Caco-2 (cell line): ENCODE results near the gene EPHB3. TPM values are rescaled to one million over a fixed set of nuclear protein-coding genes. Genes with fewer than 3 reads are reported as not detected.
A peak's percentile ranks its signal among the peaks of the same experiment; 100 is the strongest.

Source experiments
- BruUV-seq: library from RNA; stranded (reverse); fragments of 400-500 nt; replicated peaks from 2 replicates; lab custom pipeline; 2021; lab: Mats Ljungman, UMichigan
- CTCF ChIA-PET: fragments of 300-600 bp; sonication (Branson Sonifier 250); formaldehyde crosslinking; loops from one replicate; lab custom pipeline; 2022; ENCODE audit warnings: antibody characterized with exemption; lab: Charles Lee
- POLR2A ChIA-PET: fragments of 300-600 bp; sonication (Branson Sonifier 250); formaldehyde crosslinking; loops from one replicate; lab custom pipeline; 2022; ENCODE audit warnings: antibody characterized with exemption; lab: Charles Lee
- DNase-seq, 2 experiments: peaks; one replicate each; pipeline versions ENCODE4 v3.0.0 to v3.0.0-alpha.2; 2020 to 2022
- H3K27me3 ChIP-seq: replicated peaks from 2 replicates; pipeline ENCODE4 v1.6.0; 2011; ENCODE audit warnings: low read length; ENCODE audit not compliant: control insufficient read depth, insufficient read depth
- H3K36me3 ChIP-seq: 2 replicates; pipeline ENCODE4 v1.5.1; 2011; ENCODE audit warnings: low read length; ENCODE audit not compliant: control insufficient read depth, insufficient read depth
- H3K4me1 ChIP-seq: fragments of 250-450 bp; sonication (Bioruptor Pico); 2 replicates; pipeline ENCODE4 v1.5.1; 2020; ENCODE audit warnings: mild to moderate bottlenecking
- H3K4me3 ChIP-seq: 2 replicates; pipeline ENCODE4 v1.5.1; 2011; ENCODE audit warnings: low read depth, mild to moderate bottlenecking, control low read depth, low read length
- H3K9me3 ChIP-seq: fragments of 250-450 bp; sonication (Bioruptor Pico); 2 replicates; pipeline ENCODE4 v1.5.1; 2020; ENCODE audit warnings: mild to moderate bottlenecking, moderate library complexity
- H3K27ac Mint-ChIP-seq: one replicate; pipeline ENCODE4 v1.8.0; 2022; ENCODE audit warnings: mixed read lengths; ENCODE audit not compliant: unreplicated experiment
- H3K27me3 Mint-ChIP-seq: one replicate; pipeline ENCODE4 v1.8.0; 2022; ENCODE audit warnings: mixed read lengths; ENCODE audit not compliant: insufficient read depth, unreplicated experiment
- H3K36me3 Mint-ChIP-seq: one replicate; pipeline ENCODE4 v1.8.0; 2022; ENCODE audit warnings: mild to moderate bottlenecking, mixed read lengths; ENCODE audit not compliant: insufficient read depth, unreplicated experiment
- H3K4me1 Mint-ChIP-seq: one replicate; pipeline ENCODE4 v1.8.0; 2022; ENCODE audit warnings: low read depth, mixed read lengths; ENCODE audit not compliant: unreplicated experiment
- H3K4me3 Mint-ChIP-seq: one replicate; pipeline ENCODE4 v1.8.0; 2022; ENCODE audit warnings: mild to moderate bottlenecking, moderate library complexity, mixed read lengths; ENCODE audit not compliant: unreplicated experiment
- H3K9me3 Mint-ChIP-seq: one replicate; pipeline ENCODE4 v1.8.0; 2022; ENCODE audit warnings: mixed read lengths; ENCODE audit not compliant: unreplicated experiment
- intact Hi-C: fragments of 100-400 bp; cut with micrococcal nuclease; formaldehyde crosslinking; loops from one replicate; pipeline ENCODE4 v1.10.0; 2022; ENCODE audit not compliant: unreplicated experiment
- total RNA-seq: library from RNA; stranded (reverse); gene quantifications from 2 replicates; pipeline ENCODE4 v1.2.3, GENCODE V29; 2022
- TF ChIP-seq, protein P1 (sequence below), 2 experiments: fragments of 200-600 bp in 1 of 2; IDR thresholded peaks; 1 replicate in 1 of 2; 2 replicates in 1 of 2; pipeline versions ENCODE4 v1.5.1 to v1.8.0; 2011 to 2022; ENCODE audit warnings: antibody characterized with exemption in 1 of 2, control low read depth in 1 of 2, inconsistent platforms in 1 of 2, low read depth in 1 of 2, low read length in 1 of 2, mild to moderate bottlenecking in 1 of 2, moderate library complexity in 1 of 2; ENCODE audit not compliant: insufficient read depth in 1 of 2, severe bottlenecking in 1 of 2, unreplicated experiment in 1 of 2

The EPHB3 gene
- total RNA-seq, 1 experiment from 2014 or later = 5.6 TPM

DNA sequence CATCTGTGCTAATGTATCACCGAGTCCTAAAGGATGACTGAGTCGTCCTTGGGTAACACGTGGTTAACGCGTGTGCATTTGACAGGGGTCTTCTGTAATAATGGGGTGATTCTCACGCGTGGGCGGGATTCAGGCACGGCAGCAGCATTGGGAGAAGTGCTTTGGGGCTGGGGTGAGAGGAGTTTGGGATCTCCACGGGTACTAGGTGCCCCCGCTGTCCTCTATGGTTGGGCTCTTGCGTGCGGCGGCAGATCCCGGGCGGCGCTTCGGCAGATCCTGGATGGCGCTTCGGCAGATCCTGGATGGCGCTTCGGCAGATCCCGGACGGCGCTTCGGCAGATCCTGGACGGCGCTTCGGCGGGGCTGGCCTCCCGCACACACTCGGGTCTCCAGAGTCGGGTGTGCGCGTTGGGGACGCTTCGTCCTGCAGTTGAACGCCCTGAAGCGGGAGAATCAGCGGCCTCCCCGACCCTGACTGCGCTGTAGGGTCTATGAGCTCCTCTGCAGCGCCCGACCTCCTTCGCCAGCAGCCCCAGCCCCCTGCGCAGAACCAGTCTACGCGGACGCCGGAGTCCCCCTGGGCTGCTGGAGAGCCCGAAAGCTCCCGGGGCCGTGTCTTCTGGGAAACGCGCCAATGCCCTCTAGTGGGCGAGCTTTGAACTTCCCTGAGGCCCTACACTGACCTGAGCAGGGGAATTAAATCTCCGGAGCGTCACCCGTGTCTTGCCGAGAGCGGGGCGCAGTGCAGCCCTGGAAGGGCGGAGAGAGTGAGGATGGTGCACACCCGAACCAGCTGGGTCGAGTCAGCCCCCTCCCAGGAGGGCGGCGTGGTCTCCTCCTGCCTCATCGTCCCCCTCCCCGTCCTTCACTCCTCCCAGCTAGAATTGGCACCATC is 48.1 kb upstream of the EPHB3 start:
- no TSS peak for BruUV-seq
- Histone ChIP-seq H3K9me3 (no peaks in the 10 kb centered on the region), H3K36me3 (no peaks in the 10 kb centered on the region), H3K27me3 (no peaks in the 10 kb centered on the region), H3K4me3 (peak overlapping the region; percentile 59), H3K4me1 (no peaks in the 10 kb centered on the region)
- H3K4me3 Mint-ChIP-seq = peak overlapping the region; percentile 33
- POLR2A ChIA-PET = interaction anchor here (0.8 kb wide), 1 partner anchor 142 kb away, joined by 4 read pairs; no protein-coding TSS in a partner anchor
- peaks cover 15% of the 10 kb centered on the region for H3K27me3 Mint-ChIP-seq
- no peaks in the 10 kb centered on the region for H3K36me3 Mint-ChIP-seq
- peak; percentile 84 to 90 for DNase-seq
- H3K9me3 Mint-ChIP-seq = peaks cover 10% of the 10 kb centered on the region
- CTCF ChIA-PET = interaction anchor here (0.5 to 4.1 kb wide), 10 partner anchors 10 to 142 kb away, joined by 3 to 117 read pairs (median 3); no protein-coding TSS in a partner anchor
- TF ChIP-seq, protein P1, sequence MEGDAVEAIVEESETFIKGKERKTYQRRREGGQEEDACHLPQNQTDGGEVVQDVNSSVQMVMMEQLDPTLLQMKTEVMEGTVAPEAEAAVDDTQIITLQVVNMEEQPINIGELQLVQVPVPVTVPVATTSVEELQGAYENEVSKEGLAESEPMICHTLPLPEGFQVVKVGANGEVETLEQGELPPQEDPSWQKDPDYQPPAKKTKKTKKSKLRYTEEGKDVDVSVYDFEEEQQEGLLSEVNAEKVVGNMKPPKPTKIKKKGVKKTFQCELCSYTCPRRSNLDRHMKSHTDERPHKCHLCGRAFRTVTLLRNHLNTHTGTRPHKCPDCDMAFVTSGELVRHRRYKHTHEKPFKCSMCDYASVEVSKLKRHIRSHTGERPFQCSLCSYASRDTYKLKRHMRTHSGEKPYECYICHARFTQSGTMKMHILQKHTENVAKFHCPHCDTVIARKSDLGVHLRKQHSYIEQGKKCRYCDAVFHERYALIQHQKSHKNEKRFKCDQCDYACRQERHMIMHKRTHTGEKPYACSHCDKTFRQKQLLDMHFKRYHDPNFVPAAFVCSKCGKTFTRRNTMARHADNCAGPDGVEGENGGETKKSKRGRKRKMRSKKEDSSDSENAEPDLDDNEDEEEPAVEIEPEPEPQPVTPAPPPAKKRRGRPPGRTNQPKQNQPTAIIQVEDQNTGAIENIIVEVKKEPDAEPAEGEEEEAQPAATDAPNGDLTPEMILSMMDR (IDR thresholded peaks at IDR 0.05; ENCODE audit: insufficient read depth in 1 of 2, low read depth in 1 of 2, low read length in 1 of 2, severe bottlenecking in 1 of 2, unreplicated experiment in 1 of 2) = peak; percentile 87
- H3K4me1 Mint-ChIP-seq = no peaks in the 10 kb centered on the region
- intact Hi-C loops = loop anchor here (1.0 kb wide), 4 partner anchors 31 to 142 kb away; no protein-coding TSS in a partner anchor
- no peak overlapping the region for H3K27ac Mint-ChIP-seq

DNA sequence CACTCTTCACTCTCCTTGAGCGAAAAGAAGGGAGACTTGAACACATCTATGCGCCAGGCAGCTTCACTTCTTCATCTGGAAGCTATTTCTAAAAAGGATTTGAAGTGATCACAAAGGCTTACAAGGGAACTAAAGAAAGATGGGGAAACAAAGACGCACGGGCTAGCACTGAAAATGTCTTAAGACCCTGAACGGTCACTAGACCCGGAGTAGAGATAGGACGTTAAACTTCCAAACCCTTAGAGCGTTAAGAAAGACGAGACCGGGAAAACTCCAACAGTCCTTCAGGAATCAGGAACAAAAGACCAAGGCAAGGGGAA is 47.5 kb upstream of the EPHB3 start:
- Histone ChIP-seq H3K36me3 (no peaks in the 10 kb centered on the region), H3K27me3 (no peaks in the 10 kb centered on the region), H3K4me1 (no peaks in the 10 kb centered on the region), H3K9me3 (no peaks in the 10 kb centered on the region), H3K4me3 (no peak overlapping the region)
- H3K27me3 Mint-ChIP-seq = peaks cover 21% of the 10 kb centered on the region
- H3K4me3 Mint-ChIP-seq = peak overlapping the region; percentile 33
- BruUV-seq = no TSS peak
- H3K9me3 Mint-ChIP-seq = peaks cover 10% of the 10 kb centered on the region
- ChIA-PET CTCF (interaction anchor here (0.6 to 4.1 kb wide), 8 partner anchors 11 to 142 kb away, joined by 3 to 117 read pairs (median 5); no protein-coding TSS in a partner anchor), POLR2A (interaction anchor here (0.8 kb wide), 1 partner anchor 143 kb away, joined by 4 read pairs; no protein-coding TSS in a partner anchor)
- no peak for DNase-seq
- no peaks in the 10 kb centered on the region for H3K36me3 Mint-ChIP-seq
- H3K27ac Mint-ChIP-seq = no peak overlapping the region
- intact Hi-C loops = no loop called here
- TF ChIP-seq, protein P1 (IDR thresholded peaks at IDR 0.05; ENCODE audit: insufficient read depth in 1 of 2, low read depth in 1 of 2, low read length in 1 of 2, severe bottlenecking in 1 of 2, unreplicated experiment in 1 of 2) = no peak
- no peaks in the 10 kb centered on the region for H3K4me1 Mint-ChIP-seq

- Histone ChIP-seq H3K9me3 (no peaks in the 10 kb centered on the region), H3K4me1 (no peaks in the 10 kb centered on the region), H3K36me3 (no peaks in the 10 kb centered on the region), H3K27me3 (no peaks in the 10 kb centered on the region), H3K4me3 (no peak overlapping the region)
- H3K27ac Mint-ChIP-seq = no peak overlapping the region
- CTCF ChIA-PET = no interaction called here
- H3K36me3 Mint-ChIP-seq = no peaks in the 10 kb centered on the region
- POLR2A ChIA-PET = no interaction called here
- H3K4me3 Mint-ChIP-seq = no peak overlapping the region
- peaks cover 9% of the 10 kb centered on the region for H3K27me3 Mint-ChIP-seq
- H3K9me3 Mint-ChIP-seq = no peaks in the 10 kb centered on the region
- no peak for DNase-seq
- TF ChIP-seq, protein P1 (IDR thresholded peaks at IDR 0.05; ENCODE audit: insufficient read depth in 1 of 2, low read depth in 1 of 2, low read length in 1 of 2, severe bottlenecking in 1 of 2, unreplicated experiment in 1 of 2) = no peak
- no TSS peak for BruUV-seq
- intact Hi-C loops = no loop called here
- H3K4me1 Mint-ChIP-seq = no peaks in the 10 kb centered on the region
These were observed 37.6 kb upstream of the EPHB3 start for GRCh38 chr3:184523825-184524615.
